NCI-H2029 treated with DMSO at 0.1 percent for 48 hours (cell line): ENCODE data around the gene RBPJ.
"Not testable (repeated sequence)": the region's sequence is repeated elsewhere in the genome, so short reads cannot be mapped to it uniquely, and the experiment has no call there.

Experiments
- DNase-seq: peaks from one replicate; lab custom pipeline; 2025; lab: John Stamatoyannopoulos, UW

Gene RBPJ

GRCh38 chr4:26342328-26343037 lies 21.7 kb downstream of the RBPJ start:
- no peak for DNase-seq

DNA sequence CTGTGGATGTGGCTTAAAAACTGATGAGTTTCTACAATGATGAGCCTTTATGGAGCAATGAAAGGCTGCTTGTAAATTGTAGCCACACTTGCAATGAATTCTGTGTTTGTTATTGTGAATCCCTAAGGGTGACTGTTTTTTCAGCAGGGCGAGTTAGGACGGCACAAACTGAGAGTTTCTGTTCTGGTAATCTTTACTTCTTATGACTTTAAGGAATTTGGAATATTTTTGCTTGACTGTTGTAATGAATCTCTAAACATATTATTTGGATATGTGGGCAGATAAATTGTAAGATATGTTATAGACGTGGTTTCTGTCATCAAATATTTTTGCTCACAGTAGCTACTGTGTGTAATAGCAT lies 22.2 kb downstream of the RBPJ start:
- DNase-seq, result no peak

- no peak for DNase-seq
These were observed 24.2 kb downstream of the RBPJ start for GRCh38 chr4:26344901-26345564.

DNA sequence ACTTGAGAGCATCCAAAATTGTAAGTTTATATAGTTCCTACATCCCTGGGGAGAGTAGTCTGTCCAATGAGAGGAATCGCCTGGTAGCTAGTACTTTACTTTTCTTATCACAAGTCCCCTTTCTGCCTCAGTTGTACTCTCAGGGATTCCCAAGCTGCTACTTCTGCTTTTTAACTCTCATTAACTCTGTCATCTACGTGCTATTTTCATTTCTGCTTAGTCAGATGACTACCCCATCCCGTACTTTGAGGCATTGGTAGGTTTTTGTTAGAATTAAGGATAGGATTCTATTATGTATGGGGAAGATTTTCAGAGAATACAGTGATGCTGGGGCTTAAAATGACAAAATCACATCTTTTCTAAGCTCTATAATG lies 24.7 kb downstream of the RBPJ start:
- no peak for DNase-seq

DNA sequence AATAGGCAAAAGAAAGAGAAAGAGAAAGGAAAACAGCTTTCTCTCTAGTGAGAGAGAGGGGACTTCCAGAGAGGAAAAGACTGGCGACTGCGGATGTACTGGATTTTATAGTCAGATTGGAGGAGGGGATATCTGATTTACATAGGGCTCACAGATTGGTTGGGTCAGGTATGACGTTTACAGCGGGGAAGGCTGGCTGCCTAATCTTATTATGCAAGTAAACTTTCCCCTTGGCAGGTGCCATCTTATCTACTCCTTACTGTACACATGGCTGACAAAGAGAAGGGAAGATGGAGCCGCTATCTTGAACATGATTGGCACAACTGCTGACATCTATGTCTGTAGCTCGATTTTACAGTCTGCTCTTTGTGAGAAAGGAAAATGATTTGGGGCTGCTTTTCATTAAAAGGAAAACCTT lies 25.4 kb downstream of the RBPJ start:
- DNase-seq, result no peak

DNA sequence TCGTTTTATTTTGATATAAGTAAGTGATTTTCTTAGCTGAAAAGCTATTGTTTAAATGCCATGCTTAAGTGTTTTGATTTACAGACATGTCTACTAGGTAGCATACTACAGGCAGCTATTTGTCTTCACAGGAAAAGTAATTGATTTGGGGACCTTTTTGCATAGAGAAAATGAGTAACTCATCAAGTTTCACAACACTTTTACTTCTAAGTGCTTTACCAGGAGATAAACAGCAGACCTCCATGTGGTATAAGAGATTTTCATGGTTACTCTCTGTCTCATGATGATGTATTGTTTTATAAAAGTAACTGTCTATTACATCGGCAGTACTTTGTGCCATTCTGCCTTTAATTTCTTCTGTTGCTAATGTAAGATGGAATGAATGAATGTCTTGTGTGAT lies 28.7 kb downstream of the RBPJ start:
- DNase-seq, result no peak

- no peak for DNase-seq
These were observed 30.9 kb downstream of the RBPJ start for GRCh38 chr4:26351685-26352084.

DNA sequence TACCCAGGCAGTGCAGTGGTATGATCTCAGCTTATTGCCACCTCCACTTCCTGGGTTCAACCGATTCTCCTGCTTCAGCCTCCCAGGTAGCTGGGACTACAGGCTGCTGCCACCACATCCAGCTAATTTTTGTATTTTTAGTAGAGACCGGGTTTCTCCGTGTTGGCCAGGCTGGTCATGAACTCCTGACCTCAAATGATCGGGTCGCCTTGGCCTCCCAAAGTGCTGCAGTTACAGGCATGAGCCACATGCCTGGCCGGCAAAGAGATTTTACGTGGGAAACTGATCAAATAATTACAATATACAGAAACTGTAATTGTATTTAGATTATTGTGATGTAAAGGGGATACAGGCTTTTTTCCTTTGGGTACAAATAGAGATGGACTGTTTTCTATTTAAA lies 33.7 kb downstream of the RBPJ start:
- DNase-seq, result no peak

DNA sequence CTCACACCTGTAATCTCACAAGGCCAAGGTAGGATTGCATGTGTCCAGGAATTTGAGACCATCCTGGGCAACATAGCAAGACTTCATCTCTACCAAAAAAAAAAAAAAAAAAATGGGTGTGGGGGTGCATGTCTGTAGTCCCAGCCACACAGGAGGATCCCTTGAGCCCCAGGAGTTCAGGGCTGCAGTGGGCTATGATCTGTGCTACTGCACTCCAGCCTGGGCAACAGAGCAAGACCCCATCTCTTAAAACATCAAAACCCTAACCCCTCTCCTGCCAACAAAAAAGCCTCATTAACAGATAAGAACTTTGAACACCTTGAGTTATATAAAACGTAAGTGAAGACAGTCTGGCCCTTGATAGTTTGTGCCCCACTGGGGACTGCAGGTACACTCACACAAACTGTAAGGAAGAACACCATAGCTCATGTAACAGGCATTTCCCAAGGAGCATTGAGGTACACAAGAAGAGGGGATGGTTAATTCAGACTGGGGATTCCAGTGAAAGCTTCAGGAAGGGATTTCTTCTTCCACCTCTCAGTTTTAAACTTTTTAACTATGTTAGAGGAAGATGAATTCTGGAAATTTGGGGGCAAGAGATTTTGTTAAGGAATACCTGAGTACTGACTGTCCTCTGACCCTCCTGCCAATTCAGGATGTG lies 34.7 kb downstream of the RBPJ start:
- no peak for DNase-seq

DNA sequence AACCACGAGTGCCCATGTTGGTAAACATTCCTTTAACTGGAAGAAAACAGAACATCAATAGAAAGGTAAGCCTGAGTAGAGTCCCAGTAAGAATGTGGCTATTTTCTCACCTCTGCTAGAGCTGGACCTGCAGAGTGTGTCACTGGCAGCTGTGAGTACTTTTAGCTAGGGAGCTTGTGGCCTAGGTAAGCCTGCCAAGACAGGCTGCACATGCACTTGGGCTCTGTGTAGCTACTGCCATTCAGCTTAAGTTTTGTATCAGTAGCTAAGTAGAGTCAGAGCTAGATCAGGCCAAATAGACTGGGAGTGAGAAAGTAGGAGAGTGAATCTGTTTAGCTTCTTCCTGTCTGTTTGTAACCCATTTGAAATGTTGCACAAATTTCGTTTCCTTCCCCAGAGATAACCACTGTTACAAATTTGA lies 35.3 kb downstream of the RBPJ start:
- DNase-seq, result no peak

DNA sequence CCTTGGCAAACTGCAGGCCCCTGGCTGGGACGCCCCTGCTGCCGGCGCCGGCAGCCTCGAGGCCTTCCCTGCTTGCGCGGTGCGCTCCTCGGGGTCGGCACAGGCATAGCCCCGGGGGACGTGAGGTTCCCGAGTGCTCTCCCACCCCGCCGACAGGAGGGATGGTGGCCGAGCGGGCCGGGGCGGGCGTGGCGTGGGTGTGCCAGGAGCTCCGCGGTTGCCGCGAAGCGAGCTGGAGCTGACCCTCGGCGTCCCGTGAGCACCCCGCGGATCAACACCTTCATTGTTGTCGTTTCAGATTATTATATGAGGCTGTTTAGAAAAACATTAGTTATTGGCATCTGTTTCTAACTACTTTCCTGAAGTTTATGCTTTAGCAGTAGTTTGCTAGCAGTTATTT lies 38.7 kb downstream of the RBPJ start:
- DNase-seq, result not testable (repeated sequence)

DNA sequence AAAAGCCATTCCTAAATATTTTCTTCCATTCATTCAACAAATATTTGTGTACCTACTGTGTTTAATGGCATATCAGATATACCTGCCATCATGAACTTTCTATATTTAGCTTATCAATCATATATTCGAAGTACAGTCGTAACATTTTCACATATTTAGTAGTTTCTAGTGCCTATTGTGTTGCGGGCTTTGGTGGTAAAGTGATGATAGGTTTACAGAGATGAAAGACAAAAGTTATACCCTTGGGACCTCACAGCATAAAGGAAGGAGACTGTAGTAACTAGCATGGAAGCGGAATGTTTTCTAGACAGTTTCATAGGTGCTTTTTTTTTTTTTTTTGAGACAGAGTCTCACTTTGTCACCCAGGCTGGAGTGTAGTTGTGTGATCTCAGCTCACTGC lies 39.5 kb downstream of the RBPJ start:
- DNase-seq, result no peak

DNA sequence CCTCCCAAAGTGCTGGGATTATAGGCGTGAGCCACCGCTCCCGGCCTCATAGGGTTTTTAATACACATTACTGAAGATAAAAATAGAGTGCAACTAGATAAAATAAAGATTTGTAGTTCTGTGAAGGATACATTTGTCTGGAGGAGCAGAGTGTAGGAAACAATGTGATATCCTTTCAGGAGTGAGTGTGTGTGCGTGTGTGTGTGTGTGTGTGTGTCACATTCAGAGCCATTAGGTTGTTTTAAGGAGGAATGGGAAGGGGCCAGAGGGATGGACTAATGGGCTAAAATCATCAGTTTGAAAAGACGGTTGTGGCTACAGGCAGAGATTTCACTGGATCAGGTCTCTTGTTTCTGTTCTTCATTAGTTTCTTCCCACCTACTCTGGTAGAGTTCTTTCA lies 40.0 kb downstream of the RBPJ start:
- DNase-seq, result no peak

- no peak for DNase-seq
These were observed 40.5 kb downstream of the RBPJ start for GRCh38 chr4:26361297-26361696.

DNA sequence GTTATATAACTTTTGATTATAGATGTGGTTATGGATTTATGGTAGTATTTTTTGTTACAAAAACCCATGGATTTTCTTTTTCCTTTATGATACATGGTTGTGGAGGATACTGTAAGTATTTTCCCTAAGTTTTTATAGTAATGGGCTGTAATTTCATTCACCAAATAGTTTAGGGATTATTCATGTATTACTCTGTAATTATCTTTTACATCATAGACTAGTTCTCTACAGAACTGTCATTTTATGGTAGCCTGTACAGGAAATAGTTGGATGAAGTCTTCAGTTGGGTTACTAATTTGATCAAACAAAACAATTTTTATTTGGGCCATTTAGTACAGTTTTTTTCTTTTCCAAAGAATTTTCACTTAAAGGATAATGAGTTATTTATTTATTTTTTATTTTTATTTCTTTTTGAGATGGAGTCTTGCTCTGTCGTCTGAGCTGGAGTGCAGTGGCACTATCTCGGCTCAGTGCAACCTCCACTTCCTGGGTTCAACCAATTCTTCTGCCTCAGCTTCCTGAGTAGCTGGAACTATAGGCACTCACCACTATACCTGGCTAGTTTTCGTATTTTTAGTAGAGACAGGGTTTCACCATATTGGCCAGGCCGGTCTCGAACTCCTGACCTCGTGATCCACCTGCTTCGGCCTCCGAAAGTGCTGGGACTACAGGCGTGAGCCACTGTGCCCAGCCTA lies 42.1 kb downstream of the RBPJ start:
- DNase-seq, result no peak

- DNase-seq, result no peak
These were observed 44.8 kb downstream of the RBPJ start for GRCh38 chr4:26365537-26366150.

GRCh38 chr4:26367811-26368210 lies 47.0 kb downstream of the RBPJ start:
- DNase-seq, result no peak

DNA sequence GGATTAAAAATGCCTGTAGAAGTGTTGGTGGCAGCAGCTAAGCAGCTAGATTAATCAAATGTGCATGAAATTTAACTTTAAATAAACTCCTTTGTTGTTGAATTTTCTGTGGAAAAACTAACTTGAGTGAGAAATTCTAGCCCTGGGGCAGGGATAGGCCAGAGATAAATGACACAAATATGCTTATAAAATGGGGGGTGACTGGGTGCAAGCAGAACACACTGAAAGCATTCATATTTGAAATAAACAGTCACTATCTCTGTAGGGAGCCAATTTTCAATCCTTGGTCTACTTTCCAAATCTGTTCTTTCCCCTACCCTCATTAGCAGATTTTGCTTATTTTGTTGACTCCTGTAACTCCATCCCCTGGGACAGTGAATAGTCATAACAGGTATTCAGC lies 47.9 kb downstream of the RBPJ start:
- no peak for DNase-seq

GRCh38 chr4:26369132-26369531 lies 48.3 kb downstream of the RBPJ start:
- no peak for DNase-seq

DNA sequence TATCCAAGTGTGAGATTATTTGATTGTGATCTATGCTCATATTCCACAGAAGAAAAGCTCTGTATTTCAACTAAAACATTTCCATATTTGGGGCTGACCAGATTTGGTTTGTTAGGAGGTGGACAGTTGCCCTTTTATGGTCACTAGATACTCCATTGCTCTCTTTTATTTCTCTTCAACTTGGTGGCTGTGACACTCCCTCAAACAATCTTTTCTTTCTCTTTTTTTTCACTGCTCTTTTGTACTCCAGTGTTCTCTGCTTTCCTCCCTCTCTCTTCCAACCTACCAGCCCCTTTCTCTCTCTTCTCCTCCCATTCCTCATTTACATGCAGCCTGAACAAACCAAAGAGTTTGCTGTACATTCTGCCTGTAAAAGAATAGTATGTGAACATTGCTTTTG lies 48.8 kb downstream of the RBPJ start:
- no peak for DNase-seq

- DNase-seq, result no peak
These were observed 51.3 kb downstream of the RBPJ start for GRCh38 chr4:26372076-26372475.

DNA sequence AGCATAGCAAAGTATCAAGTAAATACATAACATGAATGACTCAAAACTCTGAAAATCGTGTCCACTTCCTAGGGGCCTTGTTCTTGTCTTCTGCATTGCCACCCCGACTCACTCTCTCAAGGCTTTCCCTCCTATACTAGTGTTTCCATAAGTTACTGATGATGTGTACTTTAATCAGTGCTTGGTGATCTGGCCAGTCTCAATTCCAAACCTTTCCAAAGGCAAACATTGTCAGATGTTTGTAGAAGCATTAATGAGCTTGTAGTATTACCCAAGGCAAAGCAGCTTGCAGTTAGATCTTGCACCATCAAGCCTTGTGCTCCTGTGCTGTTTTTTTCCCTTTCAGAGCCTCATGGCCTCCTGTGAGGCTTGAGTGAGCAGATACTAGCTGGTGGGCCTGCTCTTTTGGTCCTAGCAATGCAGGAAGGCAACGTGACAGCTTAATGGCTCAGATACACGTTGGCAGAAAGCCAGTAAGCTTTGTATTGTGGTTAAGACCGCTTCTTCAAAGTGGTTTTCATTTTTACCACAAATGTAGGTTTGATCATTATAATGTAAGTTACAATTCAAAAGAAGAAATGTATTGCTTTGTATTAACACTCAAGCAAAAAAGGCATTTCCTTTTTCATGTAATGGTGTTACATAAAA lies 51.8 kb downstream of the RBPJ start:
- peak; percentile 79 for DNase-seq
